ENCODE results near the gene NUP214. TPM values are rescaled to one million over a fixed set of nuclear protein-coding genes. Genes with fewer than 3 reads are reported as not detected.
"Not testable (repeated sequence)": the region's sequence is repeated elsewhere in the genome, so short reads cannot be mapped to it uniquely, and the experiment has no call there.

The NUP214 gene
- total RNA-seq, 4 donors from 2014 or later, result 17.4 to 45.4 (median 31.1) TPM

DNA sequence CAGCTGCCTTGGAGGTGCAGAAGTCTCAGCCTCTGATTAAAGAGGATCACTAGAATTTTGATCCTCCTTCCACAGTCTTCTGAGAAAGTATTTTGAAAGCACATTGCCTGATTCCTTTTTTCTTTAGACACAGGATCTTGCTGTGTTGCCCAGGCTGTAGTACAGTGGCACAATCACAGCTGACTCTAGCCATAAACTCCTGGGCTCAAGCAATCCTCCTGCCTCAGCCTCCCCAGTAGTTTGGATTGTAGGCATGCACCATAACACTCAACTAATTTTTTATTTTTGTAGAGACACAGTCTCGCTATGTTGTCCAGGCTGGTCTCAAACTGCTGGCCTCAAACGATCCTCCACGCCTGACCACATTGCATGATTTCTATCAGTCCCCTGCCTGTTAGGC lies 76.5 kb downstream of the NUP214 start:
- Histone ChIP-seq H3K4me1 (no peaks in the 10 kb centered on the region), H3K9me3 (no peaks in the 10 kb centered on the region), H3K27me3 (no peaks in the 10 kb centered on the region), H3K36me3 (peaks cover 22 to 100% (median 48%) of the 10 kb centered on the region in 3 donors), H3K27ac (no peak overlapping the region), H3K4me3 (no peak overlapping the region)
- TF ChIP-seq, protein P1, sequence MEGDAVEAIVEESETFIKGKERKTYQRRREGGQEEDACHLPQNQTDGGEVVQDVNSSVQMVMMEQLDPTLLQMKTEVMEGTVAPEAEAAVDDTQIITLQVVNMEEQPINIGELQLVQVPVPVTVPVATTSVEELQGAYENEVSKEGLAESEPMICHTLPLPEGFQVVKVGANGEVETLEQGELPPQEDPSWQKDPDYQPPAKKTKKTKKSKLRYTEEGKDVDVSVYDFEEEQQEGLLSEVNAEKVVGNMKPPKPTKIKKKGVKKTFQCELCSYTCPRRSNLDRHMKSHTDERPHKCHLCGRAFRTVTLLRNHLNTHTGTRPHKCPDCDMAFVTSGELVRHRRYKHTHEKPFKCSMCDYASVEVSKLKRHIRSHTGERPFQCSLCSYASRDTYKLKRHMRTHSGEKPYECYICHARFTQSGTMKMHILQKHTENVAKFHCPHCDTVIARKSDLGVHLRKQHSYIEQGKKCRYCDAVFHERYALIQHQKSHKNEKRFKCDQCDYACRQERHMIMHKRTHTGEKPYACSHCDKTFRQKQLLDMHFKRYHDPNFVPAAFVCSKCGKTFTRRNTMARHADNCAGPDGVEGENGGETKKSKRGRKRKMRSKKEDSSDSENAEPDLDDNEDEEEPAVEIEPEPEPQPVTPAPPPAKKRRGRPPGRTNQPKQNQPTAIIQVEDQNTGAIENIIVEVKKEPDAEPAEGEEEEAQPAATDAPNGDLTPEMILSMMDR (IDR thresholded peaks at IDR 0.05), result no peak
- TF ChIP-seq POLR2A (IDR thresholded peaks at IDR 0.05), result no peak
- WGBS, 2 donors, result 95 to 100% methylated on average over 3 of the region's 3 CpGs
- intact Hi-C loops (cut with DNase I), result no loop called here
- DNase-seq, result no peak

DNA sequence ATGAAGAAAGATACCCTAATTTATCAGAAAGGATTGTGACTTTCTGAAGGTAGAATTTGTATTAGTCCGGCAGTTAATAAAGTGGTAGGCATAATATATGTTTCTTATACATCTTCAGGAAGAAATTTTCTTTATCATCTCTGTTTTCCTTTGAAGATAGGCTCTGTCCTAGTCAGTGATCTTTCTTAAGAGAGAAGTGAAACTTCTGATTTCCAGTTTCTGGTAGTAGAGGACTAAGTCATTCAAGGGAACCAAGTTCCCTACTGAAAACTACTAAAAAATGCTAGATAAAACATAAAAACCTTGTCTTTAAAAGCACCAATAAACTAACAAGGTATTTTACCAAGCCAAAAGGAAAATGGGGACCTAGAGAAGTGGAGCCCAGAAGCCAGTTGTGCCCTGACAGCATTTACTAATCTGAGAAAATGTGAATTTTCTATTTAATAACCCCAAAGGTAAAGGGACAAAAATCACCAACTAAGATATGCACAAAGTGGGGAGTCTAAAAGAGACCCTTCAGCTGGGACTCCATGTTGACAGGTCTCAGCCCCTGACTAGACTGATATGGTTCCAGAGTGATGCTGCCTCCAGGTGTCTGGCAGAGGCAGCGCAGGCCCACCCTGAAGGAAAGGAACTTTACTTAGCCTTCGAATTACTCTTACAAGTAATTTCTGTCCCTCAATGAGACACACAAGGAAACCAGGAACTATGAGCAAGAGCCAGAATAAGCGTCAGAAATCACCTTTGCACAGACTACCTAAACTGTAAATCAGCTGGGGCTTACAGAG lies 78.2 kb downstream of the NUP214 start:
- H3K4me3 ChIP-seq, result no peak overlapping the region
- H3K36me3 ChIP-seq, result peaks cover 6 to 100% (median 35%) of the 10 kb centered on the region in 3 donors
- no peak for DNase-seq
- TF ChIP-seq, protein P1 (IDR thresholded peaks at IDR 0.05), result no peak
- TF ChIP-seq POLR2A (IDR thresholded peaks at IDR 0.05), result no peak
- H3K27ac ChIP-seq, result no peak overlapping the region
- intact Hi-C loops (cut with DNase I), result no loop called here
- WGBS, 2 donors, result 80 to 84% methylated on average over 4 of the region's 4 CpGs
- no peaks in the 10 kb centered on the region for H3K9me3 ChIP-seq
- no peaks in the 10 kb centered on the region for H3K4me1 ChIP-seq
- H3K27me3 ChIP-seq, result no peaks in the 10 kb centered on the region

DNA sequence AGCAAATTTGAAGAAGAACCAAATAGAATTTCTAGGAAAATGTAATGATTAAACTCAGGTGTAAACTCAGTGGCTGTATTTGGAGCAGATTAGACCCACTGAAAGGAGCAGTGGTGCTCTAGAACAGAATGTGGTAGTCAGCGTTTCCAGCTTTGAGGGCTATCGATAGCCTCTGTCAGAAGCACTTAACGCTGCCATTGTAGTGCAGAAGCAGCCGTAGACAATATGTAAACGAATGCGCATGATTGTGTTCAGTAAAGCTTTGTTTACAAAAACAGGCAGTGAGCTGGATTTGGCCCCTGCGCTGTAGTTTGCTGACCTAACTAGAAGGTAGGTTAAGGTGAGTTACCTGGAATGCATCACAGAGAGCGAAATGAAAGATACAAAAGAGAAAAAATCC lies 78.9 kb downstream of the NUP214 start:
- TF ChIP-seq, protein P1 (IDR thresholded peaks at IDR 0.05), result no peak
- TF ChIP-seq POLR2A (IDR thresholded peaks at IDR 0.05), result no peak
- DNase-seq, result no peak
- Histone ChIP-seq H3K4me3 (no peak overlapping the region), H3K4me1 (no peaks in the 10 kb centered on the region), H3K27me3 (no peaks in the 10 kb centered on the region), H3K36me3 (peaks cover 0 to 100% (median 30%) of the 10 kb centered on the region in 3 donors), H3K27ac (no peak overlapping the region), H3K9me3 (no peaks in the 10 kb centered on the region)
- intact Hi-C loops (cut with DNase I), result no loop called here
- 85 to 92% methylated on average over 8 of the region's 8 CpGs for WGBS, 2 donors

DNA sequence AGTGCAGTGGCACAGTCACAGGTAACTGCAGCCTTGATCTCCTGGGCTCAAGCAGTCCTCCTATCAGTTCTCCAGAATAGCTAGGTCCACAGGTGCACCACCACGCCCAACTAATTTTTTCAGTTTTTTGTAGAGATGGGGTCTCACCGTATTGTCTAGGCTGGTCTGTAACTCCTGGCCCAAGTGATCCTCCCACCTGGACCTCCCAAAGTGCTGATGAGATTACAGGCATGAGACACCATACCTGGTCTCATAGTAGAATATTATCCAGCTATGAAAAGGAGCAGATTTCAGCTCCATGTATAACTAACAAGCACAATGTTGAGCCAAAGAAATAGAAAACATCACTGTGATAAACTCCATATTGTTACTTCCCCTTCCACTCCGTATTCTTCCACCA lies 81.1 kb downstream of the NUP214 start:
- no peak overlapping the region for H3K4me3 ChIP-seq
- H3K36me3 ChIP-seq, result peaks cover 0 to 99% (median 29%) of the 10 kb centered on the region in 3 donors
- H3K9me3 ChIP-seq, result no peaks in the 10 kb centered on the region
- 94 to 97% methylated on average over 2 to 3 of the region's 3 CpGs for WGBS, 2 donors
- H3K27me3 ChIP-seq, result no peaks in the 10 kb centered on the region
- DNase-seq, result no peak
- intact Hi-C loops (cut with DNase I), result no loop called here
- H3K4me1 ChIP-seq, result no peaks in the 10 kb centered on the region
- TF ChIP-seq POLR2A (IDR thresholded peaks at IDR 0.05), result no peak
- TF ChIP-seq, protein P1 (IDR thresholded peaks at IDR 0.05), result no peak
- H3K27ac ChIP-seq, result no peak overlapping the region

DNA sequence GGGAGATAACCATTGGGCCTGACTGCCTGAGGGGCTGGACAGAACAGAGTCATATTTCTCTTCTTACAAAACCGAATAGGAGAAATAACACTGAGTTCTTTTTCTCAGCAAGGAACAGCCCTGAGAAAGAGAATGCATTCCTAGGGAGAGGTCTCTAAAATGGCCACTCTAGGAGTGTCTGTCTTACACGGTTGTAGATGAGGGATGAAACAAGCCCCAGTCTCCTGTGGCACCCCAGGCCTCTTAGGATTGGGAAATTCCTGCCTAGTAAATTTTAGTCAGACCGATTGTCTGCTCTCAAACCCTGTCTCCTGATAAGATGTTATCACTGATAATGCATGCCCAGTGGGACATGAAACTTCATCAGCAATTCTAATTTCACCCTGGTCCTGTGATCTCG lies 86.5 kb downstream of the NUP214 start:
- Histone ChIP-seq H3K36me3 (peaks cover 0 to 82% (median 4%) of the 10 kb centered on the region in 3 donors), H3K4me1 (peaks cover 0 to 11% (median 0%) of the 10 kb centered on the region in 3 donors)
- H3K27ac ChIP-seq; H3K9me3 ChIP-seq; H3K27me3 ChIP-seq; DNase-seq; intact Hi-C loops (cut with DNase I); H3K4me3 ChIP-seq: not testable (repeated sequence)
- WGBS, 2 donors, result 94 to 97% methylated on average over 3 to 4 of the region's 4 CpGs
